ENCODE results near the gene PCBD1. TPM values are rescaled to one million over a fixed set of nuclear protein-coding genes. Genes with fewer than 3 reads are reported as not detected.

PCBD1 gene
- total RNA-seq, 1 donor from 2014 or later: 34.6 TPM

GRCh38 chr10:70845256-70845655, 43.1 kb downstream of the PCBD1 start:
- no peak for TF ChIP-seq EZH2 (IDR thresholded peaks at IDR 0.05)
- TF ChIP-seq CTCF (IDR thresholded peaks at IDR 0.05): no peak
- TF ChIP-seq EZH2phosphoT487 (IDR thresholded peaks at IDR 0.05): no peak
- H3K4me1 Mint-ChIP-seq: no peaks in the 10 kb centered on the region
- Histone ChIP-seq H3K9me3 (ENCODE audit: low read depth) (no peaks in the 10 kb centered on the region), H4K20me1 (ENCODE audit: low read depth) (peaks cover 10% of the 10 kb centered on the region), H3K36me3 (peaks cover 5% of the 10 kb centered on the region), H3K4me2 (no peak overlapping the region), H3K27me3 (no peaks in the 10 kb centered on the region), H3K4me1 (no peaks in the 10 kb centered on the region), H3F3A (ENCODE audit: low read depth) (no peaks in the 10 kb centered on the region), H3K27ac (no peak overlapping the region), H3K79me2 (ENCODE audit: low read depth) (peaks cover 28% of the 10 kb centered on the region), H3K9ac (no peak overlapping the region), H2AFZ (replicated peaks) (no peak overlapping the region), H3K4me3 (no peak overlapping the region)
- H3K27me3 Mint-ChIP-seq (ENCODE audit: insufficient read depth, low read depth): no peaks in the 10 kb centered on the region
- DNase-seq (ENCODE audit: low spot score): no peak
- no peak overlapping the region for H3K27ac Mint-ChIP-seq
- no peak overlapping the region for H3K4me3 Mint-ChIP-seq
- peaks cover 21% of the 10 kb centered on the region for H3K36me3 Mint-ChIP-seq
- H3K9me3 Mint-ChIP-seq: no peaks in the 10 kb centered on the region

- Mint-ChIP-seq H3K9me3 (no peaks in the 10 kb centered on the region), H3K27ac (no peak overlapping the region), H3K27me3 (ENCODE audit: insufficient read depth, low read depth) (no peaks in the 10 kb centered on the region), H3K36me3 (peaks cover 20% of the 10 kb centered on the region), H3K4me3 (no peak overlapping the region), H3K4me1 (no peaks in the 10 kb centered on the region)
- Histone ChIP-seq H3K27me3 (no peaks in the 10 kb centered on the region), H3F3A (ENCODE audit: low read depth) (no peaks in the 10 kb centered on the region), H4K20me1 (ENCODE audit: low read depth) (peaks cover 13% of the 10 kb centered on the region), H3K4me2 (no peak overlapping the region), H3K36me3 (peaks cover 4% of the 10 kb centered on the region), H3K9me3 (ENCODE audit: low read depth) (no peaks in the 10 kb centered on the region), H3K4me1 (no peaks in the 10 kb centered on the region), H3K4me3 (no peak overlapping the region), H3K27ac (no peak overlapping the region), H3K79me2 (ENCODE audit: low read depth) (peaks cover 42% of the 10 kb centered on the region), H2AFZ (replicated peaks) (no peak overlapping the region), H3K9ac (no peak overlapping the region)
- DNase-seq (ENCODE audit: low spot score): no peak
- TF ChIP-seq EZH2phosphoT487 (IDR thresholded peaks at IDR 0.05): no peak
- no peak for TF ChIP-seq EZH2 (IDR thresholded peaks at IDR 0.05)
- TF ChIP-seq CTCF (IDR thresholded peaks at IDR 0.05): no peak
Measured at GRCh38 chr10:70843776-70844489, 44.4 kb downstream of the PCBD1 start.

GRCh38 chr10:70843333-70843732, 45.0 kb downstream of the PCBD1 start:
- Mint-ChIP-seq H3K4me3 (no peak overlapping the region), H3K4me1 (no peaks in the 10 kb centered on the region), H3K9me3 (no peaks in the 10 kb centered on the region), H3K27ac (no peak overlapping the region), H3K27me3 (ENCODE audit: insufficient read depth, low read depth) (no peaks in the 10 kb centered on the region), H3K36me3 (peaks cover 22% of the 10 kb centered on the region)
- no peak overlapping the region for H3K9ac ChIP-seq
- no peaks in the 10 kb centered on the region for H3K27me3 ChIP-seq
- H3K36me3 ChIP-seq: no peaks in the 10 kb centered on the region
- no peak overlapping the region for H3K27ac ChIP-seq
- no peak overlapping the region for H2AFZ ChIP-seq (replicated peaks)
- no peak for DNase-seq (ENCODE audit: low spot score)
- H3K4me2 ChIP-seq: no peak overlapping the region
- peaks cover 9% of the 10 kb centered on the region for H4K20me1 ChIP-seq (ENCODE audit: low read depth)
- H3K4me3 ChIP-seq: no peak overlapping the region
- no peaks in the 10 kb centered on the region for H3K4me1 ChIP-seq
- no peaks in the 10 kb centered on the region for H3K9me3 ChIP-seq (ENCODE audit: low read depth)
- H3F3A ChIP-seq (ENCODE audit: low read depth): no peaks in the 10 kb centered on the region
- H3K79me2 ChIP-seq (ENCODE audit: low read depth): peaks cover 44% of the 10 kb centered on the region
- TF ChIP-seq EZH2 (IDR thresholded peaks at IDR 0.05): no peak
- no peak for TF ChIP-seq EZH2phosphoT487 (IDR thresholded peaks at IDR 0.05)
- no peak for TF ChIP-seq CTCF (IDR thresholded peaks at IDR 0.05)

Measured in neural progenitor cell (in vitro differentiated cells).